Hepatocyte (in vitro differentiated cells): ENCODE results near the gene CPZ.

Source experiments
- CTCF ChIP-seq: fragments of 200-600 bp; sonication (generic); IDR thresholded peaks from 2 replicates; pipeline ENCODE4 v1.5.1; 2016; ENCODE audit warnings: antibody characterized with exemption, mild to moderate bottlenecking; ENCODE audit not compliant: poor library complexity
- EZH2phosphoT487 ChIP-seq: fragments of 200-600 bp; sonication (generic); IDR thresholded peaks from one replicate; pipeline ENCODE4 v1.6.1; 2018; ENCODE audit warnings: antibody characterized with exemption, mild to moderate bottlenecking, low read depth, moderate library complexity; ENCODE audit not compliant: unreplicated experiment, severe bottlenecking

- TF ChIP-seq CTCF (peak; percentile 24), EZH2phosphoT487 (no peak)
Measured at GRCh38 chr4:8547108-8547911, 45.3 kb upstream of the CPZ start.
